ENCODE results near the gene HBS1L.

The HBS1L gene

GRCh38 chr6:134932535-134933470 is 121.8 kb downstream of the HBS1L start:
- no peaks in the 10 kb centered on the region for H3K9me3 Mint-ChIP-seq
- ATAC-seq (ENCODE audit: low read depth) (no peak), DNase-seq (ENCODE audit: low spot score in 2 of 2) (no peak)
- no peak overlapping the region for H3K4me3 Mint-ChIP-seq
- H3K4me1 Mint-ChIP-seq: no peaks in the 10 kb centered on the region
- no peak overlapping the region for H3K27ac Mint-ChIP-seq
- peaks cover 3% of the 10 kb centered on the region for H3K27me3 Mint-ChIP-seq
- H3K36me3 Mint-ChIP-seq: peaks cover 2% of the 10 kb centered on the region

- no peak overlapping the region for H3K27ac Mint-ChIP-seq
- H3K9me3 Mint-ChIP-seq: no peaks in the 10 kb centered on the region
- peaks cover 3% of the 10 kb centered on the region for H3K27me3 Mint-ChIP-seq
These were observed 122.5 kb downstream of the HBS1L start for GRCh38 chr6:134932098-134932497.

DNA sequence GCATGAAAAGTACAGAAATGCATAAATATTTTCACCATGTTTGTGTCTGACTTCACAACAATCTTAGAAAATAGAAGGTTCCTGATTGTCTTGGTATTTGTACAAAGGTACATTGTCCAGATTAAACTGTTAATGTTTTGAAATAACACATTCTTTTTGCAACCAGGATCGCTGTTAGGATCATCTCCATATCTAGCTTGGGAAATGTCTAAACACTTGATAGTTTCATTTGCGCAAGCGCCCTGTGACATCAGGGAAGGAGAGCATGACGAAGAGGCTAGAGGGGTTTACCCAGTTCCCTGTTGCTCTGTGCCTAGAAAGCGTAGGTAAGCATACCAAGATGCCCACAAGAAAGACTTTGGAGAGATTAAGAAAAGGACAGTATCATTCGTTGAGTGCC is 124.2 kb downstream of the HBS1L start:
- Mint-ChIP-seq H3K4me1 (no peaks in the 10 kb centered on the region), H3K27ac (no peak overlapping the region), H3K4me3 (no peak overlapping the region)

More at GRCh38 chr6:134932098-134932497, 122.5 kb downstream of the HBS1L start:
- Mint-ChIP-seq H3K4me1 (no peaks in the 10 kb centered on the region), H3K4me3 (no peak overlapping the region), H3K36me3 (peaks cover 2% of the 10 kb centered on the region)
- ATAC-seq (ENCODE audit: low read depth) (no peak), DNase-seq (ENCODE audit: low spot score in 2 of 2) (no peak)

GRCh38 chr6:134928151-134928900 is 126.3 kb downstream of the HBS1L start:
- H3K36me3 Mint-ChIP-seq: peaks cover 2% of the 10 kb centered on the region
- no peaks in the 10 kb centered on the region for H3K9me3 Mint-ChIP-seq
- peaks cover 5% of the 10 kb centered on the region for H3K27me3 Mint-ChIP-seq

More for the DNA sequence above, 124.2 kb downstream of the HBS1L start:
- ATAC-seq (ENCODE audit: low read depth) (no peak), DNase-seq (ENCODE audit: low spot score in 2 of 2) (no peak)
- Mint-ChIP-seq H3K9me3 (no peaks in the 10 kb centered on the region), H3K36me3 (peaks cover 2% of the 10 kb centered on the region), H3K27me3 (peaks cover 5% of the 10 kb centered on the region)

GRCh38 chr6:134925800-134926199 is 128.8 kb downstream of the HBS1L start:
- no peaks in the 10 kb centered on the region for H3K9me3 Mint-ChIP-seq
- H3K4me3 Mint-ChIP-seq: no peak overlapping the region
- ATAC-seq (ENCODE audit: low read depth) (no peak), DNase-seq (ENCODE audit: low spot score in 2 of 2) (no peak)
- no peak overlapping the region for H3K27ac Mint-ChIP-seq
- H3K36me3 Mint-ChIP-seq: peaks cover 2% of the 10 kb centered on the region
- no peaks in the 10 kb centered on the region for H3K4me1 Mint-ChIP-seq
- H3K27me3 Mint-ChIP-seq: peaks cover 3% of the 10 kb centered on the region

More at GRCh38 chr6:134928151-134928900, 126.3 kb downstream of the HBS1L start:
- ATAC-seq (ENCODE audit: low read depth) (no peak), DNase-seq (ENCODE audit: low spot score in 2 of 2) (no peak)
- H3K4me3 Mint-ChIP-seq: no peak overlapping the region
- no peak overlapping the region for H3K27ac Mint-ChIP-seq
- H3K4me1 Mint-ChIP-seq: no peaks in the 10 kb centered on the region

GRCh38 chr6:134921721-134922261 is 132.8 kb downstream of the HBS1L start:
- DNase-seq (ENCODE audit: low spot score in 2 of 2) (no peak), ATAC-seq (ENCODE audit: low read depth) (no peak)
- Mint-ChIP-seq H3K36me3 (no peaks in the 10 kb centered on the region), H3K4me3 (no peak overlapping the region), H3K9me3 (no peaks in the 10 kb centered on the region), H3K27me3 (peaks cover 3% of the 10 kb centered on the region), H3K27ac (no peak overlapping the region), H3K4me1 (no peaks in the 10 kb centered on the region)

GRCh38 chr6:134921276-134921675 is 133.3 kb downstream of the HBS1L start:
- Mint-ChIP-seq H3K27me3 (peaks cover 6% of the 10 kb centered on the region), H3K4me1 (no peaks in the 10 kb centered on the region), H3K36me3 (no peaks in the 10 kb centered on the region), H3K27ac (no peak overlapping the region), H3K4me3 (no peak overlapping the region), H3K9me3 (no peaks in the 10 kb centered on the region)
- no peak for ATAC-seq (ENCODE audit: low read depth)
- DNase-seq (ENCODE audit: low spot score in 2 of 2): no peak

DNA sequence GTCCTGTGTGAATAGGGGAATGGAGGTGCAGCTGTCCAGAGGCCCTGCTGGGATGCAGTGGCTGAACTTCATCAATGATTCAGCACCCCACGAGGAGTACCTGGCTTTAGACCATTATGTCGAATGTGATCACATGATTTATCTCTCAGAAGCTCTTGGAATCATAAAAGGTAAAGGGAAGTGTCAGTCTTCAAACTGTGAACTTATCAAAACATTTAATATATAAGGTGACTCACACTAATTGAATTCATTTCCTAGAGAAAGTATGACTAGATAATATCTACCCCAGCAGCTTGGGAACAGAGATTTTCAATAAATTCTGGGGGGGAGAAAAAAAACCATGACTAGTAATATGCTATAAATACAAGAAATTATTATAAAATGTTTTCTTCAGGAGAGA is 134.2 kb downstream of the HBS1L start:
- Mint-ChIP-seq H3K4me1 (no peaks in the 10 kb centered on the region), H3K36me3 (no peaks in the 10 kb centered on the region), H3K9me3 (no peaks in the 10 kb centered on the region), H3K4me3 (no peak overlapping the region), H3K27me3 (peaks cover 11% of the 10 kb centered on the region), H3K27ac (no peak overlapping the region)
- ATAC-seq (ENCODE audit: low read depth) (no peak), DNase-seq (ENCODE audit: low spot score in 2 of 2) (no peak)

- Mint-ChIP-seq H3K9me3 (no peaks in the 10 kb centered on the region), H3K4me3 (no peak overlapping the region), H3K36me3 (no peaks in the 10 kb centered on the region), H3K27ac (no peak overlapping the region), H3K4me1 (no peaks in the 10 kb centered on the region), H3K27me3 (peaks cover 11% of the 10 kb centered on the region)
- ATAC-seq (ENCODE audit: low read depth) (no peak), DNase-seq (ENCODE audit: low spot score in 2 of 2) (no peak)
These were observed 136.1 kb downstream of the HBS1L start for GRCh38 chr6:134918418-134918961.

DNA sequence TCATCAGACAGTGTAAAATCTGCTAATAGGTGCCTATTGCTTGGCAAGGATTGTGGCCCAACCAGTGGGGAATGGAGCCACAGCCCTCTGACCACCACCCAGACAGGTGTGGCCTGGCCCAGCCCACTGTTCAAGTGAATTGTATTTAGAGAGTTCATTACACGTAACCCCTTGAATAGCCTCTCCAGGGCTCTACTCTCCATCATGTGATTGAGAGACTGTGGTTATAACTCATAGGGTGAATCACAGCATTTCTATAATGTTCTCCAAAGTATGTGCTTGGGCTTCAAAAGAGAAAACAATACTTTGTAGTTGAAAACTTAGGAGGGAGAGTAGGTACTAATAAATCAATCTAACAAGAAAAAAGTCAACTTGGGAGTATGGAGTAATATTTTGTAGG is 143.1 kb downstream of the HBS1L start:
- H3K4me1 Mint-ChIP-seq: no peaks in the 10 kb centered on the region
- DNase-seq (ENCODE audit: low spot score in 2 of 2) (no peak), ATAC-seq (ENCODE audit: low read depth) (no peak)
- no peaks in the 10 kb centered on the region for H3K36me3 Mint-ChIP-seq
- H3K27ac Mint-ChIP-seq: no peak overlapping the region
- H3K27me3 Mint-ChIP-seq: peaks cover 10% of the 10 kb centered on the region
- no peak overlapping the region for H3K4me3 Mint-ChIP-seq
- H3K9me3 Mint-ChIP-seq: no peaks in the 10 kb centered on the region

DNA sequence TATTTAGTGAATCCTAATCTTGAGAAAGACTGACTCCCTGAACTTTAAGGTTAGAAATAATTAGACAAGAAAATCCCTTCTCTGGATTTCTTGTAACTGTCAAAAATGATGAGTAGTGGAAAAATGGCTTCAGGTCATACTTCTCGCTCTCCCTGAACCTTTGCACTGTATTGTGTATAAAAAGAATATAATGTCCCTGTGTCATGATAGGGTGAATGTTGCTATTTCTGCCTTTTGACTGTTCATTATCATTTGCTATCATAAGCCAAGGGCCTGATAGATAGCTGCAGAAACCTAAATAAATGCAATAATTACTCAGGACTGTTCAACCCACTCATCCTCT is 144.1 kb downstream of the HBS1L start:
- H3K9me3 Mint-ChIP-seq: no peaks in the 10 kb centered on the region
- H3K27ac Mint-ChIP-seq: no peak overlapping the region
- DNase-seq (ENCODE audit: low spot score in 2 of 2): no peak
- ATAC-seq (ENCODE audit: low read depth): no peak
- H3K36me3 Mint-ChIP-seq: no peaks in the 10 kb centered on the region
- no peaks in the 10 kb centered on the region for H3K4me1 Mint-ChIP-seq
- peaks cover 4% of the 10 kb centered on the region for H3K27me3 Mint-ChIP-seq
- no peak overlapping the region for H3K4me3 Mint-ChIP-seq

Data from memory B cell (primary cell).